ENCODE measurements around the gene PBXIP1.
A peak's percentile ranks its signal among the peaks of the same experiment; 100 is the strongest.

Gene PBXIP1

GRCh38 chr1:154956544-154956941 is 644 bp upstream of the PBXIP1 start:
- no peaks in the 10 kb centered on the region for H3K9me3 ChIP-seq (ENCODE audit: control insufficient read depth, low read length)
- H3K4me1 ChIP-seq (ENCODE audit: control insufficient read depth, insufficient read depth, low read length): peaks cover 45% of the 10 kb centered on the region
- H3K9ac ChIP-seq (ENCODE audit: low read length): peak overlapping the region; percentile 60
- H3K27me3 ChIP-seq (ENCODE audit: control insufficient read depth, insufficient read depth, low read length): no peaks in the 10 kb centered on the region
- H3K36me3 ChIP-seq (ENCODE audit: control insufficient read depth, insufficient read depth, low read length): no peaks in the 10 kb centered on the region
- H3K4me3 ChIP-seq (ENCODE audit: low read length): peak overlapping the region; percentile 60

GRCh38 chr1:154955039-154955717 is 721 bp downstream of the PBXIP1 start:
- peak overlapping the region; percentile 60 for H3K4me3 ChIP-seq (ENCODE audit: low read length)
- H3K9me3 ChIP-seq (ENCODE audit: control insufficient read depth, low read length): no peaks in the 10 kb centered on the region
- H3K36me3 ChIP-seq (ENCODE audit: control insufficient read depth, insufficient read depth, low read length): no peaks in the 10 kb centered on the region
- H3K4me1 ChIP-seq (ENCODE audit: control insufficient read depth, insufficient read depth, low read length): peaks cover 36% of the 10 kb centered on the region
- peak overlapping the region; percentile 60 for H3K9ac ChIP-seq (ENCODE audit: low read length)
- no peaks in the 10 kb centered on the region for H3K27me3 ChIP-seq (ENCODE audit: control insufficient read depth, insufficient read depth, low read length)

DNA sequence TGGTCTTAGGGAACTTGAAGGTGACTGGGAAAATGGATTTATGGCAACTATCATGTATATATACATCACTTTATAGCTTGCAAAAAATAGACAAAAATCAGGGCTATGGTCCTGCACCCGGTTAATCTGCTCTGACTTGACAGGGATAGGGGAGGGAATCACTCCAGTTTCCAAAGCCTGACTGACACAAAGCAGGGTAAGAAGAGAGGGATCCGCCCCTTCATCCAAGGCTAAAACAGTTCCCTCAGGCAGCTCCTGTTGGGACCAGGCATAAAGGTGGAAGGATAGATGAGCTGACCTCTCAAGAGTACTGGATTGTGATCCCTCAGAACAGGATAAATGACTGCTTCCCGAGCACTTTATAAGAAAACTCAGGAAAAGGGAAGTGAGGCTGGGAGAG is 1.4 kb downstream of the PBXIP1 start:
- H3K27me3 ChIP-seq (ENCODE audit: control insufficient read depth, insufficient read depth, low read length): no peaks in the 10 kb centered on the region
- H3K4me3 ChIP-seq (ENCODE audit: low read length): no peak overlapping the region
- peaks cover 36% of the 10 kb centered on the region for H3K4me1 ChIP-seq (ENCODE audit: control insufficient read depth, insufficient read depth, low read length)
- no peaks in the 10 kb centered on the region for H3K36me3 ChIP-seq (ENCODE audit: control insufficient read depth, insufficient read depth, low read length)
- H3K9me3 ChIP-seq (ENCODE audit: control insufficient read depth, low read length): no peaks in the 10 kb centered on the region
- no peak overlapping the region for H3K9ac ChIP-seq (ENCODE audit: low read length)

- H3K9ac ChIP-seq (ENCODE audit: low read length): peak overlapping the region; percentile 24
- no peak overlapping the region for H3K4me3 ChIP-seq (ENCODE audit: low read length)
- no peaks in the 10 kb centered on the region for H3K9me3 ChIP-seq (ENCODE audit: control insufficient read depth, low read length)
- H3K36me3 ChIP-seq (ENCODE audit: control insufficient read depth, insufficient read depth, low read length): no peaks in the 10 kb centered on the region
- H3K27me3 ChIP-seq (ENCODE audit: control insufficient read depth, insufficient read depth, low read length): no peaks in the 10 kb centered on the region
- H3K4me1 ChIP-seq (ENCODE audit: control insufficient read depth, insufficient read depth, low read length): peaks cover 36% of the 10 kb centered on the region
These were observed 2.3 kb downstream of the PBXIP1 start for GRCh38 chr1:154953611-154954038.

GRCh38 chr1:154952664-154953063 is 3.2 kb downstream of the PBXIP1 start:
- Histone ChIP-seq H3K9me3 (ENCODE audit: control insufficient read depth, low read length) (no peaks in the 10 kb centered on the region), H3K4me1 (ENCODE audit: control insufficient read depth, insufficient read depth, low read length) (peaks cover 36% of the 10 kb centered on the region), H3K4me3 (ENCODE audit: low read length) (no peak overlapping the region), H3K9ac (ENCODE audit: low read length) (no peak overlapping the region), H3K27me3 (ENCODE audit: control insufficient read depth, insufficient read depth, low read length) (no peaks in the 10 kb centered on the region), H3K36me3 (ENCODE audit: control insufficient read depth, insufficient read depth, low read length) (peaks cover 5% of the 10 kb centered on the region)

DNA sequence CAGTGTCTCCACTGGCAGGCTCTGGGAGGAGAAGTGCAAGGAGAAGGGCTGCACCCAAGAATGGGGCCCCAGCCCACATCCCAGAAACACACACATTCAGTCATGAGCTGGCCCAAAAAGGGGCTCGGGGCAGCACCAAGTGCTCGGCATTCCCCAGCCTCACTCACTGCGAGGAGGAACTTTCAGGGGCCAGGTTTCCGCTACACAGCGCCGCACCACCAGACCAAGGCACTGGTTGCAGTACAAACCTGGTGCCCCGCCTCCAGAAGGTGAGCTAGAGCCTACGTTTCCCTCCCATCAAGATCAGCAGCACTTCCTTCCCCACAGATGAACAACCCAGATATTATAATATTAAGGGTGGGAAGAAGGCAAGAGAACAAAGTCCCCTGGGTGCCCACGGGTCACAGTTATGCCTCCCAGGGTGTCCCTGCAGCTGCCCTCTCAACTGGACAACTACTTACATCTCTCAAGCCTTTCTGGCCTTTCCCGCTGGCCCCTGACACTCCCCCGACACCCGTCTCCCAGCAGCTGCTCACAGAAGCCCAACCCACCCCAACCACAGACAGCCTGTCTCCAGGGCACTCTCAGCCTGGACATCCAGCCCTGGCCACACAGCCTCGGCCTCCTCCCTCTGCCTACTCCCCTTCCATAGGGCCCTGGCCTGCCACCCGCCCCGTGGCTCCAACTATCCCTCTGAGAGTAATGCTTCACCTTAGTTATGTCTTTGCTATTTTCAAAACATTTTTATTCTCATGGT is 3.8 kb downstream of the PBXIP1 start:
- Histone ChIP-seq H3K4me1 (ENCODE audit: control insufficient read depth, insufficient read depth, low read length) (peaks cover 33% of the 10 kb centered on the region), H3K9ac (ENCODE audit: low read length) (no peak overlapping the region), H3K4me3 (ENCODE audit: low read length) (no peak overlapping the region), H3K36me3 (ENCODE audit: control insufficient read depth, insufficient read depth, low read length) (peaks cover 8% of the 10 kb centered on the region), H3K9me3 (ENCODE audit: control insufficient read depth, low read length) (no peaks in the 10 kb centered on the region), H3K27me3 (ENCODE audit: control insufficient read depth, insufficient read depth, low read length) (no peaks in the 10 kb centered on the region)

DNA sequence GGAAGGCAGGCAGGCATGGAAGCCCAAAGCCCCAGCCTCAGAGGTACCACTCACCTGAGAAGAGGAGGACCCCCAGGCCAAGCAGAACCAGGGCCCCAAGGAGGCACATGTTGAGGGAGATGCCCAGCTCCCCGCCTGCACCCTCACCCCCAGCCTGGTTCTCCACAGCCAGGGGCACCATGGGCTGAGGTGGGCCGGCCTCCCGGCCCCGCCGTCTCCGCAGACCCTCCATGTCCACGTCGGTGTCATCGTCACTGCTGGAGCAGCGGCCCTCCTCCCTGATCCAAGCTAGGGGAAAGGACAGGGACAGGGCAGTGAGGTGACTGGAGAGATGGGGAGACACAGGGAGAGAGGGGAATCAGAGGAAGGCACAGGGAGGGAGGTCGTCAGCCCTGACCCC is 7.8 kb downstream of the PBXIP1 start:
- H3K4me1 ChIP-seq (ENCODE audit: control insufficient read depth, insufficient read depth, low read length): peaks cover 20% of the 10 kb centered on the region
- H3K36me3 ChIP-seq (ENCODE audit: control insufficient read depth, insufficient read depth, low read length): peaks cover 8% of the 10 kb centered on the region
- no peak overlapping the region for H3K9ac ChIP-seq (ENCODE audit: low read length)
- no peaks in the 10 kb centered on the region for H3K27me3 ChIP-seq (ENCODE audit: control insufficient read depth, insufficient read depth, low read length)
- H3K9me3 ChIP-seq (ENCODE audit: control insufficient read depth, low read length): no peaks in the 10 kb centered on the region
- H3K4me3 ChIP-seq (ENCODE audit: low read length): no peak overlapping the region

DNA sequence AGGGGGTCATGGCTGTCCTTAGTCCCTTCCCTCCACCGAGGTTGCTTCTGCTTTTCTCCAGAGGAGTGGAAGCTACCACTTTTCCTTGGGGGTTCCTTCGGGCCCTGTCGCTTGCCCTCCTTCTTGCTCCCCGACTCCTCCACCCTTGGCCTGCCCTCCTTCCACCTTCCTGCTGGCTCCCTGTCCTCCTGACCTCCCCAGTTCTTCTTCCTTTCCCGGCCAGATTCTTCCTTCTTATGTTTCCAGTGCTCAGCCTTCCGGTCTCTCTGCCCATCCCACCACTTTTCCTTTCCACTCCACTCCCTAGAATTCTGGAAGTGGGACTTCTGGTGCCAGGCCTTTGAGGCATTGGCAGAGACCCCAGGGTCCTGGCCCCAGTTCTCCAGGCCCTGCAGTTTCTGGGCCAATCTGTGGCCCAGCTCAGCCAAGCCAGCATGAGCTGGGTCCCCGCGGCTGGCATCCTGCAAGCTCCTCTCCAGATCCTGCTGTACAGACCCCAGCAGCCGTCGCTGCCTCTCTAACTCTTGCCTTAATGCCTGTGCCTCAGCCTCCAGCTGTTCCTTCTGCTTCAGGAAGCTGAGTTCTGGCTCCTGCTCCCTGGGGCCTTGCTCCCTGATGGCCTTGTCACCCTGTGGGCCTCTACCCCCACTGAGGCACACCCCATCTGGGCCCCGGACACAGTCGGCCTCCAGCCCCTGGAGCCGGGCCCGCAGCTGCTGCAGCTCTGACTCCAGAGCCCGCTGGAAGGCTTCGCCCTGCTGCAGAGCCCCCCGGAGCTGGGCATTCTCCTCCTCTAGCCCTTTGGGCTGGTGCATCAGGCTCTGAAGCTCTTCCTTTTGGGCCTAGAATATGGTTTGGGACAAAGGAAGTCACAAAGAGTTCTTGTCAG is 9.7 kb downstream of the PBXIP1 start:
- no peak overlapping the region for H3K9ac ChIP-seq (ENCODE audit: low read length)
- no peaks in the 10 kb centered on the region for H3K9me3 ChIP-seq (ENCODE audit: control insufficient read depth, low read length)
- peaks cover 8% of the 10 kb centered on the region for H3K36me3 ChIP-seq (ENCODE audit: control insufficient read depth, insufficient read depth, low read length)
- H3K4me3 ChIP-seq (ENCODE audit: low read length): no peak overlapping the region
- no peaks in the 10 kb centered on the region for H3K27me3 ChIP-seq (ENCODE audit: control insufficient read depth, insufficient read depth, low read length)
- H3K4me1 ChIP-seq (ENCODE audit: control insufficient read depth, insufficient read depth, low read length): peaks cover 36% of the 10 kb centered on the region

DNA sequence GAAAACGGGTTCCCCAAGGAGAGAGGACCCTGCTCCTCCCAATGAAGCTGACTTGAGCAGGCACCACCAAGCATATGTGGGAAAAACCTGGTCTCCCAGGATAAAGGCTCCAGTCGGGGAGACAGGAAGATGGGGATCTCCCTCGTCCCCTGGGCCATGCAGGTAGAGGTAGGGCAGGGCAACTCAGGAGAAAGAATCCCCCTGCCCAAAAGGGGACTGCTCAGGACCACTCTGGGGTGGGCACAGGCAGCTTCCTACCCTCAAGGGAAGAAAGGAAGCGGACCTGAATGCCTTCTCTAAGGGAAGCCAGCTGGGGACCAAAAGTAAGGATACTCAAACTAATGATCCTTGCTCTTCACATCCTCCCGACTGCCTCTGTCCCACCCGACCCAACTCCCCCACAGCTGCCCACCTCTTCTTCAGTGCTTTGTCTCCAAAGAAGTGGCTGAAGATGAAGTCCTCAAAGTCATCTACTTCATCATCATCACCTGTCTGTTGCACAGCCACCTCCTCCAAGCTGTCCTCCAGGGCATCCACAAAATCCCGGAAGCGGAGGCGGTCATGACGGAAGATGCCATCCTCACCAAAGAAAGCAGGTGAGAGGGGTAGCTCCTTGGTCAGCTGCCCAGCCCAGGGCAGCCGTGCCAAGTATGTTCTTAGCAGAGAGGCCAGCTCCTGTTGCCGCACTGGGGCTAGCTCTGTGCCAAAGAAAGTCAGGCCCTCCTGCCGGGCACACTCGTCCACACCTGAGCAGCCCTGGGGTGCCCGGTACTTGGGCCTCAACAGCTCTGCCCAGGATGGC is 10.5 kb downstream of the PBXIP1 start:
- peaks cover 43% of the 10 kb centered on the region for H3K4me1 ChIP-seq (ENCODE audit: control insufficient read depth, insufficient read depth, low read length)
- H3K4me3 ChIP-seq (ENCODE audit: low read length): no peak overlapping the region
- H3K9me3 ChIP-seq (ENCODE audit: control insufficient read depth, low read length): no peaks in the 10 kb centered on the region
- H3K27me3 ChIP-seq (ENCODE audit: control insufficient read depth, insufficient read depth, low read length): no peaks in the 10 kb centered on the region
- H3K9ac ChIP-seq (ENCODE audit: low read length): no peak overlapping the region
- peaks cover 8% of the 10 kb centered on the region for H3K36me3 ChIP-seq (ENCODE audit: control insufficient read depth, insufficient read depth, low read length)

DNA sequence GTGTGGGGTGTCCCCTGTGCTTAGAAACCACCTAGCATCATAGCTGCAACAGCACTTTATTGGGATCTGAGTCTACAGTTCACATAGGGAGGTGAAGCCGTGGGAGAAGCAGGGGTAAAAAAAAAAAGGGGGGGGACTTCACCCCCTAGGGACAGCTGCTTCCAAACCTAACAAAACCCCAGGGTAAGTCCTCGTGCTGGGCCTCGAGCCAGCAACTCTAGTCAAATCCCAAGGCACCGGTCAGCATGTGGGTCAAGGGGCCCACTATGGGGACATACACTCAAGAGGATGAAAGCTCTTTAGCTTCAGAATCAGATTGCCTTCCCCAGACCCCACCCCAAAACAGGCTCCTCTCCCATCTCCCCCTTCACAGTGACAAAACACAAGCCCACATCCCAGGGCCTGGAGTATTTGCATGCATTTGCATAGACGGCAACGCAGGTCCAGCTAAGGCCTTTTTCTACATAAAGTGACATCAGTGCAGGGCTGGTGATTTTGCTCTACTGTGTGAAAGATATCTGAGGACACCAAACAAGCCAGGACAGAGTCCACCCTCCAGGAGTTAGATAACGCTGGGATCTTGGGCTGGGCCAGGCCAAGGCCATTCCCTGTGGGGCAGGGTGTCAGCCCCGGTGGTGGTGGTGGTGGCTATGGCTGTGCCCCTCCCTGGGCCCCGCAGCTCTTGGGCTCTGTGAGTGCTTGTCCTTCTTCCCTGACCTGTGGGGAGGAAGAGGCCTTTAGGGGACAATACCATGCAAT is 11.3 kb downstream of the PBXIP1 start:
- Histone ChIP-seq H3K9me3 (ENCODE audit: control insufficient read depth, low read length) (no peaks in the 10 kb centered on the region), H3K9ac (ENCODE audit: low read length) (peak overlapping the region; percentile 23), H3K4me1 (ENCODE audit: control insufficient read depth, insufficient read depth, low read length) (peaks cover 43% of the 10 kb centered on the region), H3K4me3 (ENCODE audit: low read length) (no peak overlapping the region), H3K27me3 (ENCODE audit: control insufficient read depth, insufficient read depth, low read length) (no peaks in the 10 kb centered on the region), H3K36me3 (ENCODE audit: control insufficient read depth, insufficient read depth, low read length) (peaks cover 8% of the 10 kb centered on the region)

All from mucosa of stomach (tissue), 1 donor.